GM21447 (cell line): ENCODE data around the gene PCDHB6.
"Not testable (repeated sequence)": the region's sequence is repeated elsewhere in the genome, so short reads cannot be mapped to it uniquely, and the experiment has no call there.

Source experiments
- ATAC-seq: cut with Tn5 transposase; IDR thresholded peaks from one replicate; pipeline ENCODE4 v1.9.1; 2021; ENCODE audit not compliant: unreplicated experiment

Gene PCDHB6

DNA sequence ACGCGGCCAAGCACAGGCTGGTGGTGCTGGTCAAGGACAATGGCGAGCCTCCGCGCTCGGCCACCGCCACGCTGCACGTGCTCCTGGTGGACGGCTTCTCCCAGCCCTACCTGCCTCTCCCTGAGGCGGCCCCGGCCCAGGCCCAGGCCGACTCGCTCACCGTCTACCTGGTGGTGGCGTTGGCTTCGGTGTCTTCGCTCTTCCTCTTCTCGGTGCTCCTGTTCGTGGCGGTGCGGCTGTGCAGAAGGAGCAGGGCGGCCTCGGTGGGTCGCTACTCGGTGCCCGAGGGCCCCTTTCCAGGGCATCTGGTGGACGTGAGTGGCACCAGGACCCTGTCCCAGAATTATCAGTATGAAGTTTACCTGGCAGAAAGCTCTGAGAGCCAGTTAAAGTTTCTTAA is 8.0 kb downstream of the PCDHB6 start:
- not testable (repeated sequence) for ATAC-seq

DNA sequence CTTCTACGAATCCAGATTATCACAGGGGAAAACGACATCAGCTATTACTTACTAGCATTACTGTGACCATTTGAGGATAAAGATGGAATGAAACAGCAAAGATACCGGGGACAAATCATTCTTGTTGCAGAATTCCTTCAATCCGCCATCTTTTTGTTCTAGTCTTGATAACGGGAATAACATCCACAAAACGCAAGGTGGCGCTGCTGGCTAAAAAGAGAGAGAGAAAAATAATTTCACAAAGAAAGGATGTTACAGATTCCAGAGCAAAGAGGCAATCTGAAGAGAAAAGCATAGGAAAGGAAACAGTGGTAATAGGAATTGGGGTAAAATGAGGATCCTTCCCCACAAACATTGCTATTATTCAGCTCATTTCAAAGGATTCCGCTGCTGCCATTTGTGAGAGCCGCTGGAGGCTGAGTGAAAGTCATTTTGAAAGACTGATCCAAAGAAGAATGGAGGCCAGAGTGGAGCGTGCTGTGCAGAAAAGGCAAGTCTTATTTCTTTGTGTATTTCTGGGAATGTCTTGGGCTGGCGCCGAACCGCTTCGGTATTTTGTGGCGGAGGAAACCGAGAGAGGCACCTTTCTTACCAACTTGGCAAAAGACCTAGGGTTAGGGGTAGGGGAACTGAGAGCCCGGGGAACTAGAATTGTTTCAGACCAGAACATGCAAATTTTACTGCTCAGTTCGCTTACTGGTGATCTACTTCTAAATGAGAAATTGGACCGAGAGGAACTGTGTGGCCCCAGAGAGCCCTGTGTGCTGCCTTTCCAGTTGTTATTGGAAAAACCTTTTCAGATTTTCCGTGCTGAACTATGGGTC is 22.7 kb downstream of the PCDHB6 start, which contains the start of gene PCDHB7:
PCDHB7 (plus strand) TSS at position 264 of the 824 bp plus-strand sequence; CDS start at position 456, 192 bp downstream.
- no peak for ATAC-seq

DNA sequence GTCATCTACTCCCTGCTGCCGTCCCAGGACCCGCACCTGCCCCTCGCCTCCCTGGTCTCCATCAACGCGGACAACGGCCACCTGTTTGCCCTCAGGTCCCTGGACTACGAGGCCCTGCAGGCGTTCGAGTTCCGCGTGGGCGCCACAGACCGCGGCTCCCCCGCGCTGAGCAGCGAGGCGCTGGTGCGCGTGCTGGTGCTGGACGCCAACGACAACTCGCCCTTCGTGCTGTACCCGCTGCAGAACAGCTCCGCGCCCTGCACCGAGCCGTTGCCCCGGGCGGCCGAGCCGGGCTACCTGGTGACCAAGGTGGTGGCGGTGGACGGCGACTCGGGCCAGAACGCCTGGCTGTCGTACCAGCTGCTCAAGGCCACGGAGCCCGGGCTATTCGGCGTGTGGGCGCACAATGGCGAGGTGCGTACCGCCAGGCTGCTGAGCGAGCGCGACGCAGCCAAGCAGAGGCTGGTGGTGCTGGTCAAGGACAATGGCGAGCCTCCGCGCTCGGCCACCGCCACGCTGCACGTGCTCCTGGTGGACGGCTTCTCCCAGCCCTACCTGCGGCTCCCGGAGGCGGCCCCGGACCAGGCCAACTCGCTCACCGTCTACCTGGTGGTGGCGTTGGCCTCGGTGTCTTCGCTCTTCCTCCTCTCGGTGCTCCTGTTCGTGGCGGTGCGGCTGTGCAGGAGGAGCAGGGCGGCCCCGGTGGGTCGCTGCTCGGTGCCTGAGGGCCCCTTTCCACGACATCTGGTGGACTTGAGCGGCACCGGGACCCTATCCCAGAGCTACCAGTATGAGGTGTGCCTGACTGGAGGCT is 24.6 kb downstream of the PCDHB6 start:
- ATAC-seq: not testable (repeated sequence)

DNA sequence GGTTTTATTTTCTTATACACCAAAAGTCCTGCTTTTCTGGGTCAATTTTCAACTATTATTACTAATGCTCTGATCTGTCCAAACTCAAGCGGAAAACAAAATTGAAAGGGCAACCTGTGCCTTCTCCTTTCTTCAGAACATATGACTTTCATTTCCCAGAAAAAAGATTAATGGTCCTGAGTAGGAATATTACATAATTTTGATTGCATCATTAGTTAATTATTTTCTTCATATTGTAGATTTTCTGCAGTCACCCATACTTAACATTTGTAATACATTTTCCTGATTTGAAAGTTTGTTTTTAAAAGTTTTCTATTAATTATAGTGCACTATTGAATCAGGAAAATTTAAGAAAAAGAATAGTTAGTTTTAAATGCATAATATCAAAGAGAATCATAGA is 26.1 kb downstream of the PCDHB6 start:
- no peak for ATAC-seq

DNA sequence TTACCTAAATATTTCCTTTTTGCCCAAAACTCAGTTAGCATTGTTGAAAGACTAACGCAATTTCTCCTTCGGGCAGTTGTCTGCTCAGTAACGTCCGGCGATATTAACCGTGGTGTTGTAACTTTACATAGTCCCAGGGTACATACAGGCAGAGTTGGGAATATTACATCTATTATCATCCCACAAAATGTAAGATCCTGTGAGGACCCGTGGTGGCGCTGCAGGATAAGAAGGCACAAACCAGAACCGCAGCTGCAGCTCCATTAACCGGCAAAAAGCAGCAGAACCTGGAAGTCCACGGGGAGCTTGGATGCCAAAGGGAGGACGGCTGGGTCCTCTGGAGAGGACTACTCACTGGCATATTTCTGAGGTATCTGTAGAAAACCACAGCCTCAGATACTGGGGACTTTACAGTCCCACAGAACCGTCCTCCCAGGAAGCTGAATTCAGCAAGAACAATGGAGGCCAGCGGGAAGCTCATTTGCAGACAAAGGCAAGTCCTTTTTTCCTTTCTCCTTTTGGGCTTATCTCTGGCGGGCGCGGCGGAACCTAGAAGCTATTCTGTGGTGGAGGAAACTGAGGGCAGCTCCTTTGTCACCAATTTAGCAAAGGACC is 27.8 kb downstream of the PCDHB6 start, which contains the start of gene PCDHB8:
PCDHB8 (plus strand) TSS at position 214 of the 615 bp plus-strand sequence; CDS start at position 459, 245 bp downstream.
- ATAC-seq: not testable (repeated sequence)

DNA sequence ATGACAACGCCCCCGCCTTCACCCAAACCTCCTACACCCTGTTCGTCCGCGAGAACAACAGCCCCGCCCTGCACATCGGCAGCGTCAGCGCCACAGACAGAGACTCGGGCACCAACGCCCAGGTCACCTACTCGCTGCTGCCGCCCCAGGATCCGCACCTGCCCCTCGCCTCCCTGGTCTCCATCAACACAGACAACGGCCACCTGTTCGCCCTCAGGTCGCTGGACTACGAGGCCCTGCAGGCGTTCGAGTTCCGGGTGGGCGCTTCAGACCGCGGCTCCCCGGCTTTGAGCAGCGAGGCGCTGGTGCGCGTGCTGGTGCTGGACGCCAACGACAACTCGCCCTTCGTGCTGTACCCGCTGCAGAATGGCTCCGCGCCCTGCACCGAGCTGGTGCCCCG is 29.5 kb downstream of the PCDHB6 start:
- ATAC-seq: not testable (repeated sequence)

DNA sequence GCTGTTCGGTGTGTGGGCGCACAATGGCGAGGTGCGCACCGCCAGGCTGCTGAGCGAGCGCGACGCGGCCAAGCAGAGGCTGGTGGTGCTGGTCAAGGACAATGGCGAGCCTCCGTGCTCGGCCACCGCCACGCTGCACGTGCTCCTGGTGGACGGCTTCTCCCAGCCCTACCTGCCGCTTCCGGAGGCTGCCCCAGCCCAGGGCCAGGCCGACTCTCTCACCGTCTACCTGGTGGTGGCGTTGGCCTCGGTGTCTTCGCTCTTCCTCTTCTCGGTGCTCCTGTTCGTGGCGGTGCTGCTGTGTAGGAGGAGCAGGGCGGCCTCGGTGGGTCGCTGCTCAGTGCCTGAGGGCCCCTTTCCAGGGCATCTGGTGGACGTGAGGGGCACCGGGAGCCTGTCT is 30.0 kb downstream of the PCDHB6 start:
- ATAC-seq: not testable (repeated sequence)

DNA sequence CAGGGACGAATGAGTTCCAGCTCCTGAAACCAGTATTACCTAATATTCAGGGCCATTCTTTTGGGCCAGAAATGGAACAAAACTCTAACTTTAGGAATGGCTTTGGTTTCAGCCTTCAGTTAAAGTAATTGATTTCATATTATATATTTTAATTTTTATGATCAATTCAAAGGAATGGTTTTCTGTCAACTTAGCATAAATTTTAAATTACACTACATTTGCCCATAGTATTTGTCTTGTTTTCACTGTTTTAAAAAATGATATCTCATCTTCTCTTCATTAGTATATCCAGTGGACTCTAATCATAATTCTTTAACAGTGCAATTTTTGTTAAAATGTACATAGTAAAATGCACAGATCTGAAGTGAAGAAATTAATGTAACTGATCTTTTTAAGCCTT is 30.5 kb downstream of the PCDHB6 start:
- ATAC-seq: no peak

DNA sequence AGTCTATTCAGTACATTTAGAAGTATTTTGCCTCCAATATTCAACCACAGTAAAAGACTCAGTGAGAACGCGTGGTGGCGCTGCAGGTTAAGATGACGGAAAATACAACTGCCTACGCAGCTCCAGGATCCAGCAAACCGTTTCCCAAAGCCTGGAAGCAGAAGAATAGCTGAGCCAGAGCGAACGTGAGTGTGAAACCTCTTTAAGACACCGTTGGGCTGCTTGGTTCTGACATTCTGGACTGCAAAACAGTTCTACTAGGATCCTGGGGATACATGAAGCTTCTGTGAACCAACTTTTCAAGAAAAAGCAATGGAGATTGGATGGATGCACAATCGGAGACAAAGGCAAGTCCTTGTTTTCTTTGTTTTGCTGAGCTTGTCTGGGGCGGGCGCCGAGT is 32.4 kb downstream of the PCDHB6 start, which contains the start of gene PCDHB16:
PCDHB16 (plus strand) TSS at position 140 of the 400 bp plus-strand sequence; CDS start at position 313, 173 bp downstream.
- ATAC-seq: no peak

DNA sequence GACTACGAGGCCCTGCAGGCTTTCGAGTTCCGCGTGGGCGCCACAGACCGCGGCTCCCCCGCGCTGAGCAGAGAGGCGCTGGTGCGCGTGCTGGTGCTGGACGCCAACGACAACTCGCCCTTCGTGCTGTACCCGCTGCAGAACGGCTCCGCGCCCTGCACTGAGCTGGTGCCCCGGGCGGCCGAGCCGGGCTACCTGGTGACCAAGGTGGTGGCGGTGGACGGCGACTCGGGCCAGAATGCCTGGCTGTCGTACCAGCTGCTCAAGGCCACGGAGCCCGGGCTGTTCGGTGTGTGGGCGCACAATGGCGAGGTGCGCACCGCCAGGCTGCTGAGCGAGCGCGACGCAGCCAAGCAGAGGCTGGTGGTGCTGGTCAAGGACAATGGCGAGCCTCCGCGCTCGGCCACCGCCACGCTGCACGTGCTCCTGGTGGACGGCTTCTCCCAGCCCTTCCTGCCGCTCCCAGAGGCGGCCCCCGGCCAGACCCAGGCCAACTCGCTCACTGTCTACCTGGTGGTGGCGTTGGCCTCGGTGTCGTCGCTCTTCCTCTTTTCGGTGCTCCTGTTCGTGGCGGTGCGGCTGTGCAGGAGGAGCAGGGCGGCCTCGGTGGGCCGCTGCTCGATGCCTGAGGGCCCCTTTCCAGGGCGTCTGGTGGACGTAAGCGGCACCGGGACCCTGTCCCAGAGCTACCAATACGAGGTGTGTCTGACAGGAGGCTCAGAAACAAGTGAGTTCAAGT is 34.4 kb downstream of the PCDHB6 start:
- not testable (repeated sequence) for ATAC-seq

DNA sequence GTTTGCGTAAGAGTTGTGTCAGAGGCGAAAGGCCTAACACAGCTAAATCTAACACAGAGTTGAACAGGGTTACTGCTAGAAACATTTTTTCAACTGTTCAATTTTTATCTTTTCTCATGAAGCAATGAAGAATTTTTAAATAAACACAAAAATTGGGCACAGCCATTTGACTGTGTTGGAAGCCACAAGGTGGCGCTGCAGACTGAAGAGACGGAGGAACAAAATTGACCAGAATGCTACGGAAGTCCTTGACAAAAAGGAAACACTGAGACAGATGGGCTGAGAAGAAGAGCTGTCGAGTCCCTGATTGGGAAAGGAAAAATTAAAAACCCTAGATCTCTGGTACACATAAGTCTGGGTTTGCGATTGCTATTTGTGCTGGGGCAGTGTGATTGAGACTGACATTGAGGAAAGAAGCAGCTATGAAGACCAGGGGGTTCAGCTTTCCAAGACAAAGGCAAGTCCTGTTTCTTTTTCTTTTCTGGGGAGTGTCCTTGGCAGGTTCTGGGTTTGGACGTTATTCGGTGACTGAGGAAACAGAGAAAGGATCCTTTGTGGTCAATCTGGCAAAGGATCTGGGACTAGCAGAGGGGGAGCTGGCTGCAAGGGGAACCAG is 37.1 kb downstream of the PCDHB6 start, which contains the start of gene PCDHB9:
PCDHB9 (plus strand) TSS at position 265 of the 616 bp plus-strand sequence; CDS start at position 423, 158 bp downstream.
- ATAC-seq: no peak

DNA sequence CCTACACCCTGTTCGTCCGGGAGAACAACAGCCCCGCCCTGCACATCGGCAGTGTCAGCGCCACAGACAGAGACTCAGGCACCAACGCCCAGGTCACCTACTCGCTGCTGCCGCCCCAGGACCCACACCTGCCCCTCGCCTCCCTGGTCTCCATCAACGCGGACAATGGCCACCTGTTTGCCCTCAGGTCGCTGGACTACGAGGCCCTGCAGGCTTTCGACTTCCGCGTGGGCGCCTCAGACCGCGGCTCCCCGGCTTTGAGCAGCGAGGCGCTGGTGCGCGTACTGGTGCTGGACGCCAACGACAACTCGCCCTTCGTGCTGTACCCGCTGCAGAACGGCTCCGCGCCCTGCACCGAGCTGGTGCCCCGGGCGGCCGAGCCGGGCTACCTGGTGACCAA is 38.8 kb downstream of the PCDHB6 start:
- not testable (repeated sequence) for ATAC-seq

DNA sequence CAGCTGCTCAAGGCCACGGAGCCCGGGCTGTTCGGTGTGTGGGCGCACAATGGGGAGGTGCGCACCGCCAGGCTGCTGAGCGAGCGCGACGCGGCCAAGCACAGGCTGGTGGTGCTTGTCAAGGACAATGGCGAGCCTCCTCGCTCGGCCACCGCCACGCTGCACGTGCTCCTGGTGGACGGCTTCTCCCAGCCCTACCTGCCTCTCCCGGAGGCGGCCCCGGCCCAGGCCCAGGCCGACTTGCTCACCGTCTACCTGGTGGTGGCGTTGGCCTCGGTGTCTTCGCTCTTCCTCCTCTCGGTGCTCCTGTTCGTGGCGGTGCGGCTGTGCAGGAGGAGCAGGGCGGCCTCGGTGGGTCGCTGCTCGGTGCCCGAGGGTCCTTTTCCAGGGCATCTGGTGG is 39.3 kb downstream of the PCDHB6 start:
- not testable (repeated sequence) for ATAC-seq

DNA sequence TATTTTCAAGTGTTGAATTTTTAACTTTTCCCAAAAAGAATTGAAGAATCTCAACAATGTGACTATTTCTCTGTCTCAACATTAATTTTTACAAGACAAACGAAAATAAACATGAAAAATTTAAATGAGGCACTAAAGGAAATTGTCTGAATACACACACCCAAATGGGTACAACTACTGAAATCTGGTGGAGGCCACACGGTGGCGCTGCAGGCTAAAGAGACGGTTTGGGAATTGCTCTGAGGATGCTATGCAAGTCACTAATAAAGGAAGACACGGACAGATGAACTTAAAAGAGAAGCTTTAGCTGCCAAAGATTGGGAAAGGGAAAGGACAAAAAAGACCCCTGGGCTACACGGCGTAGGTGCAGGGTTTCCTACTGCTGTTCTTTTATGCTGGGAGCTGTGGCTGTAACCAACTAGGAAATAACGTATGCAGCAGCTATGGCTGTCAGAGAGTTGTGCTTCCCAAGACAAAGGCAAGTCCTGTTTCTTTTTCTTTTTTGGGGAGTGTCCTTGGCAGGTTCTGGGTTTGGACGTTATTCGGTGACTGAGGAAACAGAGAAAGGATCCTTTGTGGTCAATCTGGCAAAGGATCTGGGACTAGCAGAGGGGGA is 42.4 kb downstream of the PCDHB6 start, which contains the start of gene PCDHB10:
PCDHB10 (plus strand) TSS at position 244 of the 616 bp plus-strand sequence; CDS start at position 444, 200 bp downstream.
- no peak for ATAC-seq

DNA sequence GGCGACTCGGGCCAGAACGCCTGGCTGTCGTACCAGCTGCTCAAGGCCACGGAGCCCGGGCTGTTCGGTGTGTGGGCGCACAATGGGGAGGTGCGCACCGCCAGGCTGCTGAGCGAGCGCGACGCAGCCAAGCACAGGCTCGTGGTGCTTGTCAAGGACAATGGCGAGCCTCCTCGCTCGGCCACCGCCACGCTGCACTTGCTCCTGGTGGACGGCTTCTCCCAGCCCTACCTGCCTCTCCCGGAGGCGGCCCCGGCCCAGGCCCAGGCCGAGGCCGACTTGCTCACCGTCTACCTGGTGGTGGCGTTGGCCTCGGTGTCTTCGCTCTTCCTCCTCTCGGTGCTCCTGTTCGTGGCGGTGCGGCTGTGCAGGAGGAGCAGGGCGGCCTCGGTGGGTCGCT is 44.5 kb downstream of the PCDHB6 start:
- not testable (repeated sequence) for ATAC-seq

DNA sequence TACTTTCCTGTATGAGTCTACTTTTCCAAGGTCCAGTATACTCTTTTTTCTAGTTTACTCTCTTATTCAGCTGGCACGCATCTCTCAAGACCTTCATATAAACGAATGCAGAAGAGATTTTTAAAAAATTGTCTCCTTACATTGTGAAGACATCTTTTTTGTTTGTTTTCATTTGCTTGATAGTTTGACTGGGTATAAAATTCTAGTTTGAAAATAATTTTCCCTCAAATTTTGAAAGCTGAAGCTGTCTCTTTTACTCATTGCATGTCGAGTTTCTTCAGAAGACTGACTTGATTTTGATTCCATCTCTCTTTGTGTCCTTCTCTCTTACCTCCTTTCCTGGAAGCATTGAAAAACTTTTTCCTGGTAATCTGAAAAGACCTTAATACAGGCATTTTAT is 46.5 kb downstream of the PCDHB6 start:
- ATAC-seq: no peak

DNA sequence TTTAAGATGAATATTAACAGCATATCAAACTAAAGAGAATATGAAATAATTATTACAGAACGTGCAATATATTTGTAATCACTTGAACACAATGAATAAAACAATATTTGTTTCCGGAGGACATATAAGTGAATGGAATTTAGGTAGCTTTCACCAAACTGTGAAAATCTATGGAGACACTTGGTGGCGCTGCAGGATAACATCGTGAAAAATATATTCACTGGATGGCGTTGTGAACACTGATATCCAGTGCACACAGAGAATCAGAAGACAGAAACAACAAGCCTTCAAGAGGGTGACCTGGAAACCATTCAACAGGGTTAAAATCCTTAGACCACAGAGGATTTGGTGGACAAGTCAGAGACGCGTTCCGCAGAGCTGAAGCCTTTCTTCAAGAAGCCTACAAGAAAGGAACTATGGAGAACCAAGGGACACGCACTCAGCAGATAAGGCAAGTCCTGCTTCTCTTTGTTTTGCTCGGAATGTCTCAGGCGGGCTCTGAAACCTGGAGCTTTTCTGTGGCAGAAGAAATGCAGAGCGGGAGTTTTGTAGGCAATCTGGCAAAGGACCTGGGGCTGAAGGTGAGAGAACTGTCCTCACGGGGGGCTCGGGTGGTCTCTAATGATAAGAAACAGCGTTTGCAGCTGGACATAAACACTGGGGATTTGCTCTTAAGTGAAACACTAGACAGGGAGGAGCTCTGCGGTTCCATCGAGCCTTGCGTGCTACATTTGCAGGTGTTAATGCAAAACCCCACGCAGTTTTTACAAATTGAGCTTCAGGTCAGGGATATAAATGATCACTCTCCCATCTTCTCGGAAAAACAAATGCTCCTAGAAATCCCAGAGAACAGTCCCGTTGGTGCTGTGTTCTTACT is 49.7 kb downstream of the PCDHB6 start, which contains the start of gene PCDHB11:
PCDHB11 (plus strand) TSS at position 269 of the 877 bp plus-strand sequence; CDS start at position 417, 148 bp downstream.
- ATAC-seq: no peak

DNA sequence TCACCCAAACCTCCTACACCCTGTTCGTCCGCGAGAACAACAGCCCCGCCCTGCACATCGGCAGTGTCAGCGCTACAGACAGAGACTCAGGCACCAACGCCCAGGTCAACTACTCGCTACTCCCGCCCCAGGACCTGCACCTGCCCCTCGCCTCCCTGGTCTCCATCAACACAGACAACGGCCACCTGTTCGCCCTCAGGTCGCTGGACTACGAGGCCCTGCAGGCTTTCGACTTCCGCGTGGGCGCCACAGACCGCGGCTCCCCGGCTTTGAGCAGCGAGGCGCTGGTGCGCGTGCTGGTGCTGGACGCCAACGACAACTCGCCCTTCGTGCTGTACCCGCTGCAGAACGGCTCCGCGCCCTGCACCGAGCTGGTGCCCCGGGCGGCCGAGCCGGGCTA is 51.3 kb downstream of the PCDHB6 start:
- not testable (repeated sequence) for ATAC-seq
